Fibroblast of mammary gland (primary cell): ENCODE data around the gene MYOD1.

Experiments used
- DNase-seq: peaks from one replicate; pipeline ENCODE4 v3.0.0-alpha.2; 2010; ENCODE audit warnings: low read depth
- H3K4me3 ChIP-seq: 2 replicates; pipeline ENCODE4 v1.5.1; 2011; ENCODE audit warnings: low read depth, mild to moderate bottlenecking, low read length, moderate library complexity; ENCODE audit not compliant: control insufficient read depth
- CTCF ChIP-seq: conservative IDR thresholded peaks from 2 replicates; pipeline ENCODE4 v1.5.1; 2011; ENCODE audit warnings: low read depth, low read length, inconsistent platforms; ENCODE audit not compliant: control insufficient read depth, insufficient read depth

Gene MYOD1

GRCh38 chr11:17743808-17744119 is 24.4 kb downstream of the MYOD1 start:
- no peak for TF ChIP-seq CTCF
- peak; percentile 68 for DNase-seq
- no peak overlapping the region for H3K4me3 ChIP-seq

- H3K4me3 ChIP-seq: no peak overlapping the region
- DNase-seq: peak; percentile 33
- no peak for TF ChIP-seq CTCF
Measured at GRCh38 chr11:17744151-17744940, 25.0 kb downstream of the MYOD1 start.

- H3K4me3 ChIP-seq: no peak overlapping the region
- TF ChIP-seq CTCF: no peak
- no peak for DNase-seq
Measured at GRCh38 chr11:17745023-17745772, 25.8 kb downstream of the MYOD1 start.

GRCh38 chr11:17746096-17746495 is 26.7 kb downstream of the MYOD1 start:
- no peak overlapping the region for H3K4me3 ChIP-seq
- TF ChIP-seq CTCF: no peak
- no peak for DNase-seq

GRCh38 chr11:17747131-17747955 is 28.0 kb downstream of the MYOD1 start:
- TF ChIP-seq CTCF: no peak
- no peak for DNase-seq
- no peak overlapping the region for H3K4me3 ChIP-seq

- no peak overlapping the region for H3K4me3 ChIP-seq
- no peak for DNase-seq
- TF ChIP-seq CTCF: no peak
Measured at GRCh38 chr11:17748044-17748443, 28.7 kb downstream of the MYOD1 start.
